Thoracic aorta (tissue), 2 donors: ENCODE results near the gene ADORA2B. TPM values are rescaled to one million over a fixed set of nuclear protein-coding genes. Genes with fewer than 3 reads are reported as not detected.
A peak's percentile ranks its signal among the peaks of the same experiment; 100 is the strongest.

Experiments used
- ATAC-seq: fragments of 150-250 bp; one replicate; pipeline ENCODE4 v1.8.0; 2017; ENCODE audit warnings: low read depth; ENCODE audit not compliant: insufficient number of reproducible peaks, low FRiP score
- DNase-seq: peaks from one replicate; pipeline ENCODE4 v3.0.0-alpha.2; 2020; ENCODE audit warnings: low spot score
- H3K27ac ChIP-seq, 2 donors: fragments of 200-600 bp; sonication (generic); 1 replicate in 1 of 2; 2 replicates in 1 of 2; pipeline ENCODE4 v1.5.1; 2016; ENCODE audit warnings: mild to moderate bottlenecking in 2 of 2, moderate library complexity in 2 of 2
- H3K27me3 ChIP-seq: fragments of 200-600 bp; sonication (generic); replicated peaks from 2 replicates; pipeline ENCODE4 v1.6.0; 2016; ENCODE audit warnings: mild to moderate bottlenecking; ENCODE audit not compliant: insufficient read depth
- H3K36me3 ChIP-seq: fragments of 200-600 bp; sonication (generic); one replicate; pipeline ENCODE4 v1.5.1; 2016
- H3K4me1 ChIP-seq, 2 donors: fragments of 200-600 bp; sonication (generic); 1 replicate in 1 of 2; 2 replicates in 1 of 2; pipeline versions ENCODE4 v1.5.1 to v1.6.0; 2016; ENCODE audit warnings: low read depth in 2 of 2, mild to moderate bottlenecking in 1 of 2; ENCODE audit not compliant: control insufficient read depth in 1 of 2
- H3K4me3 ChIP-seq: fragments of 200-600 bp; sonication (generic); 2 replicates; pipeline ENCODE4 v1.5.1; 2016; ENCODE audit warnings: mild to moderate bottlenecking
- H3K9me3 ChIP-seq: fragments of 200-600 bp; sonication (generic); 2 replicates; pipeline ENCODE4 v1.5.1; 2016
- CTCF ChIP-seq: fragments of 200-600 bp; sonication (generic); IDR thresholded peaks from one replicate; pipeline ENCODE4 v1.5.1; 2019; ENCODE audit warnings: antibody characterized with exemption
- total RNA-seq, 2 donors: library from RNA; depleted of rRNA; stranded (reverse); fragments of >200 nt; gene quantifications; one replicate each; pipeline versions ENCODE4 v1.1.0 to v1.2.3, GENCODE V29; 2016

Gene ADORA2B
- total RNA-seq, 2 donors from 2014 or later, result 1.6 TPM; not detected in 1

GRCh38 chr17:15999974-16000827, 55.3 kb downstream of the ADORA2B start:
- peaks cover 22% of the 10 kb centered on the region for H3K36me3 ChIP-seq
- no peaks in the 10 kb centered on the region for H3K9me3 ChIP-seq
- DNase-seq, result no peak
- ATAC-seq, result peak; percentile 3
- peaks cover 11 to 19% of the 10 kb centered on the region in 2 donors for H3K4me1 ChIP-seq
- peak overlapping the region; percentile 87 for H3K4me3 ChIP-seq
- peak overlapping the region; percentile 94 for H3K27ac ChIP-seq
- TF ChIP-seq CTCF, result no peak
- H3K27me3 ChIP-seq, result no peaks in the 10 kb centered on the region

GRCh38 chr17:16001226-16001897, 56.4 kb downstream of the ADORA2B start:
- Histone ChIP-seq H3K27ac (no peak overlapping the region), H3K27me3 (no peaks in the 10 kb centered on the region), H3K9me3 (no peaks in the 10 kb centered on the region), H3K36me3 (peaks cover 27% of the 10 kb centered on the region), H3K4me1 (peaks cover 11 to 19% of the 10 kb centered on the region in 2 donors), H3K4me3 (peak overlapping the region; percentile 87)
- no peak for TF ChIP-seq CTCF
- ATAC-seq, result no peak
- no peak for DNase-seq

GRCh38 chr17:16002708-16003260, 57.9 kb downstream of the ADORA2B start:
- H3K36me3 ChIP-seq, result peaks cover 32% of the 10 kb centered on the region
- H3K4me3 ChIP-seq, result no peak overlapping the region
- no peak overlapping the region for H3K27ac ChIP-seq
- DNase-seq (no peak), ATAC-seq (no peak)
- H3K9me3 ChIP-seq, result no peaks in the 10 kb centered on the region
- H3K4me1 ChIP-seq, result peaks cover 11 to 19% of the 10 kb centered on the region in 2 donors
- TF ChIP-seq CTCF, result no peak
- no peaks in the 10 kb centered on the region for H3K27me3 ChIP-seq

GRCh38 chr17:16003841-16004240, 58.9 kb downstream of the ADORA2B start:
- peaks cover 37% of the 10 kb centered on the region for H3K36me3 ChIP-seq
- H3K27me3 ChIP-seq, result no peaks in the 10 kb centered on the region
- no peak for TF ChIP-seq CTCF
- H3K9me3 ChIP-seq, result no peaks in the 10 kb centered on the region
- H3K4me3 ChIP-seq, result no peak overlapping the region
- H3K27ac ChIP-seq, result no peak overlapping the region
- DNase-seq (no peak), ATAC-seq (no peak)
- peaks cover 11 to 14% of the 10 kb centered on the region in 2 donors for H3K4me1 ChIP-seq

- ATAC-seq, result no peak
- Histone ChIP-seq H3K4me3 (no peak overlapping the region), H3K4me1 (peaks cover 9% of the 10 kb centered on the region in 2 donors), H3K27me3 (no peaks in the 10 kb centered on the region), H3K9me3 (no peaks in the 10 kb centered on the region), H3K27ac (no peak overlapping the region), H3K36me3 (peaks cover 41% of the 10 kb centered on the region)
- no peak for TF ChIP-seq CTCF
- DNase-seq, result no peak
These were observed 60.7 kb downstream of the ADORA2B start for GRCh38 chr17:16005636-16006035.
